Keratinocyte (primary cell): ENCODE data around the gene SULT1C2. TPM values are rescaled to one million over a fixed set of nuclear protein-coding genes. Genes with fewer than 3 reads are reported as not detected.

Source experiments
- DNase-seq: peaks from one replicate; pipeline ENCODE4 v3.0.0-alpha.2; 2011; ENCODE audit warnings: low read depth, missing footprints, low spot score
- FAIRE-seq: peaks from 2 replicates; lab custom pipeline; 2011; peaks lifted over from hg19 to GRCh38; lab: Jason Lieb, UNC
- H2AFZ ChIP-seq: 2 replicates; pipeline ENCODE4 v1.6.0; 2012; ENCODE audit warnings: low read length, control low read depth, inconsistent platforms; ENCODE audit not compliant: control insufficient read depth
- H3K27ac ChIP-seq: 2 replicates; pipeline ENCODE4 v1.5.1; 2011; ENCODE audit warnings: low read length; ENCODE audit not compliant: control insufficient read depth, insufficient read depth
- H3K27me3 ChIP-seq: 3 replicates; pipeline ENCODE4 v1.6.0; 2011; ENCODE audit warnings: low read length; ENCODE audit not compliant: control insufficient read depth, insufficient read depth; ENCODE audit errors: extremely low read depth
- H3K36me3 ChIP-seq, 2 experiments: 2 replicates in 1 of 2; 3 replicates in 1 of 2; pipeline ENCODE4 v1.5.1; 2011; ENCODE audit warnings: low read length in 2 of 2, mild to moderate bottlenecking in 1 of 2; ENCODE audit not compliant: control insufficient read depth in 2 of 2, insufficient read depth in 2 of 2; ENCODE audit errors: extremely low read depth in 1 of 2
- H3K4me1 ChIP-seq: 3 replicates; pipeline ENCODE4 v1.5.1; 2011; ENCODE audit warnings: low read length; ENCODE audit not compliant: control insufficient read depth, insufficient read depth; ENCODE audit errors: extremely low read depth
- H3K4me2 ChIP-seq: 3 replicates; pipeline ENCODE4 v1.6.0; 2011; ENCODE audit warnings: low read depth, low read length; ENCODE audit not compliant: control insufficient read depth, insufficient read depth; ENCODE audit errors: extremely low read depth
- H3K4me3 ChIP-seq, 3 experiments: fragments of 200-600 bp in 1 of 3; sonication (generic) in 1 of 3; 2 replicates in 2 of 3; 3 replicates in 1 of 3; pipeline ENCODE4 v1.5.1; 2011 to 2016; ENCODE audit warnings: low read length in 3 of 3, mild to moderate bottlenecking in 3 of 3, control low read depth in 2 of 3, inconsistent platforms in 1 of 3, low read depth in 1 of 3, mixed read lengths in 1 of 3, mixed run types in 1 of 3, moderate library complexity in 1 of 3; ENCODE audit not compliant: control insufficient read depth in 2 of 3, insufficient read depth in 2 of 3; ENCODE audit errors: extremely low read depth in 1 of 3
- H3K79me2 ChIP-seq: 2 replicates; pipeline ENCODE4 v1.6.0; 2012; ENCODE audit warnings: low read length; ENCODE audit not compliant: control insufficient read depth, insufficient read depth
- H3K9ac ChIP-seq: 3 replicates; pipeline ENCODE4 v1.6.0; 2011; ENCODE audit warnings: low read length; ENCODE audit not compliant: control insufficient read depth, insufficient read depth; ENCODE audit errors: extremely low read depth
- H3K9me1 ChIP-seq: 3 replicates; pipeline ENCODE4 v1.6.0; 2011; ENCODE audit warnings: low read length; ENCODE audit not compliant: control insufficient read depth, insufficient read depth; ENCODE audit errors: extremely low read depth
- H3K9me3 ChIP-seq: 2 replicates; pipeline ENCODE4 v1.5.1; 2012; ENCODE audit warnings: low read depth, low read length; ENCODE audit not compliant: control insufficient read depth
- H4K20me1 ChIP-seq: 3 replicates; pipeline ENCODE4 v1.6.0; 2011; ENCODE audit warnings: low read length; ENCODE audit not compliant: control insufficient read depth, insufficient read depth; ENCODE audit errors: extremely low read depth
- EZH2 ChIP-seq: IDR thresholded peaks from one replicate; pipeline ENCODE4 v1.6.1; 2012; ENCODE audit warnings: inconsistent platforms, mild to moderate bottlenecking, low read length, moderate library complexity
- dilution Hi-C: fragments of 300-500 bp; cut with MboI; formaldehyde crosslinking; loops from one replicate; pipeline ENCODE4 v1.7.0; 2020; ENCODE audit warnings: low sequenced_read_pairs; ENCODE audit not compliant: extremely low pct_ligation_motif_present
- polyA plus RNA-seq, 5 experiments: library from polyadenylated mRNA; depleted of rRNA in 3 of 5; stranded (reverse) in 3 of 5; stranded (forward) in 1 of 5; unstranded in 1 of 5; fragments of >200 nt; gene quantifications; 1 replicate in 1 of 5; 2 replicates in 3 of 5; 3 replicates in 1 of 5; pipeline versions ENCODE4 v1.2.1 to v1.2.3, GENCODE V29; 2011 to 2012; ENCODE audit warnings: missing spikeins in 2 of 5, low read depth in 1 of 5, low replicate concordance in 1 of 5
- TF ChIP-seq, protein P1 (sequence below), 3 experiments: IDR thresholded peaks in 1 of 3; conservative IDR thresholded peaks in 1 of 3; optimal IDR thresholded peaks in 1 of 3; 2 replicates in 2 of 3; 3 replicates in 1 of 3; pipeline versions ENCODE3 to v1.5.1; 2011; ENCODE audit warnings: low read length in 3 of 3, mild to moderate bottlenecking in 3 of 3, moderate library complexity in 2 of 3, control low read depth in 1 of 3, inconsistent platforms in 1 of 3; ENCODE audit not compliant: insufficient read depth in 2 of 3; ENCODE audit errors: extremely low read depth in 1 of 3

Gene SULT1C2
- polyA plus RNA-seq, 1 donor (not counting 4 experiments of a cell fraction or from before 2014, with no cell fraction given), result not detected

DNA sequence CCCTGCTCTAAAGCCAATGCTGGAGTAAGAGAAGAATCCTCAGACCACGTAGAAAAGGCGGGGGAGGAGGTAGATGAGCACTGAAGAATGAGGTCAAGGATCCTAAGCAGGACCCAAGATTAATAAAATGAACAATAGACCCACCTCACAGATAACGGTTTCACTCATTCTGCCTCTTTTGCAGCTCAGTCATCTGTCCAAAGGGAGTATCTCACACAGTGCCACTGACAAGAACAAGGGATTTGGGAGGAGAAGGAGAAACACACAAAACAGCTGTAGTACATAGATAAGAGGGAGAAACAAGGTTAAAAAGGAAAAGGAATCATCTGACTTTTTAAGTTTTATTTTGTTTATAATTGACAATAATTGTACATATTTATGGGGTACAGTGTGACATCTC lies 58.1 kb downstream of the SULT1C2 start:
- Histone ChIP-seq H2AFZ (no peak overlapping the region), H3K36me3 (no peaks in the 10 kb centered on the region), H3K79me2 (no peaks in the 10 kb centered on the region), H3K4me2 (no peak overlapping the region), H3K4me3 (no peak overlapping the region), H3K27ac (no peak overlapping the region), H3K9me1 (no peaks in the 10 kb centered on the region), H3K9me3 (no peaks in the 10 kb centered on the region), H3K4me1 (no peaks in the 10 kb centered on the region), H4K20me1 (no peaks in the 10 kb centered on the region), H3K9ac (no peak overlapping the region), H3K27me3 (peaks cover 3% of the 10 kb centered on the region)
- no peak for FAIRE-seq
- no peak for DNase-seq
- dilution Hi-C loops, result no loop called here
- no peak for TF ChIP-seq EZH2
- TF ChIP-seq, protein P1, sequence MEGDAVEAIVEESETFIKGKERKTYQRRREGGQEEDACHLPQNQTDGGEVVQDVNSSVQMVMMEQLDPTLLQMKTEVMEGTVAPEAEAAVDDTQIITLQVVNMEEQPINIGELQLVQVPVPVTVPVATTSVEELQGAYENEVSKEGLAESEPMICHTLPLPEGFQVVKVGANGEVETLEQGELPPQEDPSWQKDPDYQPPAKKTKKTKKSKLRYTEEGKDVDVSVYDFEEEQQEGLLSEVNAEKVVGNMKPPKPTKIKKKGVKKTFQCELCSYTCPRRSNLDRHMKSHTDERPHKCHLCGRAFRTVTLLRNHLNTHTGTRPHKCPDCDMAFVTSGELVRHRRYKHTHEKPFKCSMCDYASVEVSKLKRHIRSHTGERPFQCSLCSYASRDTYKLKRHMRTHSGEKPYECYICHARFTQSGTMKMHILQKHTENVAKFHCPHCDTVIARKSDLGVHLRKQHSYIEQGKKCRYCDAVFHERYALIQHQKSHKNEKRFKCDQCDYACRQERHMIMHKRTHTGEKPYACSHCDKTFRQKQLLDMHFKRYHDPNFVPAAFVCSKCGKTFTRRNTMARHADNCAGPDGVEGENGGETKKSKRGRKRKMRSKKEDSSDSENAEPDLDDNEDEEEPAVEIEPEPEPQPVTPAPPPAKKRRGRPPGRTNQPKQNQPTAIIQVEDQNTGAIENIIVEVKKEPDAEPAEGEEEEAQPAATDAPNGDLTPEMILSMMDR (optimal IDR thresholded peaks at IDR 0.05 in 1 of 3, IDR thresholded peaks at IDR 0.05 in 1 of 3, conservative IDR thresholded peaks at IDR 0.05 in 1 of 3; ENCODE audit: extremely low read depth in 1 of 3, insufficient read depth in 2 of 3, low read length in 3 of 3), result no peak

DNA sequence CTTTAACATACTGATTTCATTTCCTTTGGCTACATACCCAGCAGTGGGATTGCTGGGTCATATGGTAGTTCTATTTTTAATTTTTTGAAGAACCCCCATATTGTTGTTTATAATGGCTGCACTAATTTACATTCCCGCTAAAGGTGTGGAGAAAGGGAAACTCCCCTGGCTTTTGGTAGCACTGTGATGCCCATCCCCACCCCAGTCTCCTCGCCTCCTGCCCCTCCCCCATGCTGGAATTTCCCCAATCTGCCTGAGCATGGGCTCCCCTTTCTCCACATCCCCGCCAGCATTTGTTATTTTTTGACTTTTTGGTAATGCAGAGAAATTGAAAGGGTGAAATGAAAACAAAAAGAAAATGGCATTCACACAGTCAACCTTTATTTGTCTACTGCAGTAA lies 59.1 kb downstream of the SULT1C2 start:
- H3K4me1 ChIP-seq, result no peaks in the 10 kb centered on the region
- no peaks in the 10 kb centered on the region for H4K20me1 ChIP-seq
- no peak for FAIRE-seq
- no peaks in the 10 kb centered on the region for H3K36me3 ChIP-seq
- no peak overlapping the region for H3K27ac ChIP-seq
- no peak for DNase-seq
- no peaks in the 10 kb centered on the region for H3K9me1 ChIP-seq
- no peak for TF ChIP-seq EZH2
- TF ChIP-seq, protein P1 (optimal IDR thresholded peaks at IDR 0.05 in 1 of 3, IDR thresholded peaks at IDR 0.05 in 1 of 3, conservative IDR thresholded peaks at IDR 0.05 in 1 of 3; ENCODE audit: extremely low read depth in 1 of 3, insufficient read depth in 2 of 3, low read length in 3 of 3), result no peak
- H2AFZ ChIP-seq, result no peak overlapping the region
- no peaks in the 10 kb centered on the region for H3K9me3 ChIP-seq
- H3K27me3 ChIP-seq, result peaks cover 3% of the 10 kb centered on the region
- no peak overlapping the region for H3K9ac ChIP-seq
- H3K4me3 ChIP-seq, result no peak overlapping the region
- no peaks in the 10 kb centered on the region for H3K79me2 ChIP-seq
- no peak overlapping the region for H3K4me2 ChIP-seq
- dilution Hi-C loops, result no loop called here
